ENCODE data around the gene FOSL2. TPM values are rescaled to one million over a fixed set of nuclear protein-coding genes. Genes with fewer than 3 reads are reported as not detected.

Gene FOSL2
- total and polyA plus RNA-seq, 2 experiments from 2014 or later, result 0.60 to 4.3 TPM

DNA sequence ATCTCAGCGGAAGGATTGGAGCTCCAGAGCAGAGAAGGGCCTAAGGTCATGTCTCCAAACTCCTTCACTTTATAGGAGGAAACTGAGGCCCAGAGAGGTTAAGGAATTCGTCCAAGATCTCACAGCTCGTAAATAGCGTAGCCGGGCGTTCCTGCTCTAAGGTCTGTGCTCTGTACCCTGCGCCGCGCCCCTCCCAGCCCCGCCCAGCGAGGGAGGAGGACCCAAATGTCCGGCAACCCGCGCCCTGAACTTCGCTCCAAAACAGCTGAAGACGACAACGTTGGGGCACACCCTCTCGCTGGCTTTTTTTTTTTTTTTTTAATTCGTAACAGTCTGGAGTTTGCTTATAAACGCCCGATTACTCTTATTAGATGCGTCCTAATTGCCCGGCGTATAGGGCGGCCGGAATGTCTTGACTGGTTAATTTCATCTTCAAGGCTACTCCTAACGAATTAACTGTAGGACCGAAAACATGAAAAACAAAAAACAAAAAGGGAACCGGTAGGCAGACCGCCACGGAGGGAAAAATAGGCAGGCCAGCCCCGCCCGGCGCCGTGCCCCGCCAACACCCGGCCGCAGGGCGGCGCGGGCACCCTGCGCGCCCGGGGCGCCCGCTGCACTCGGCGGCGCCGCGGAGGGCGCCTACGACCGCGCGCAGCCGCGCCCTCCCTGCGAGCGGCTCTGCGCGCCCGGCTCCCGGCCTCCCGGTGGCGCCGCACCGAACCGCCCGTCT is 928 bp upstream of the FOSL2 start:
- no peaks in the 10 kb centered on the region for H3K36me3 Mint-ChIP-seq (ENCODE audit: low read depth)
- Histone ChIP-seq H3F3A (replicated peaks; ENCODE audit: low read depth) (0 out of 2 replicates have a peak, but pooled peaks cover 12% of the 10 kb centered on the region), H3K79me2 (replicated peaks; ENCODE audit: insufficient read depth) (no peaks in the 10 kb centered on the region), H4K20me1 (replicated peaks; ENCODE audit: insufficient read depth) (no peaks in the 10 kb centered on the region; the same call in none of the 2 replicates), H3K4me2 (peak overlapping the region; percentile 96), H3K9me2 (ENCODE audit: insufficient read depth) (no peaks in the 10 kb centered on the region), H3K27me3 (ENCODE audit: insufficient read depth) (peaks cover 78% of the 10 kb centered on the region), H2AFZ (peak overlapping the region; percentile 95), H3K27ac (ENCODE audit: low read depth) (no peak overlapping the region), H3K36me3 (ENCODE audit: insufficient read depth) (no peaks in the 10 kb centered on the region), H3K4me3 (peak overlapping the region; percentile 96), H3K4me1 (ENCODE audit: insufficient read depth) (peaks cover 16% of the 10 kb centered on the region; the same call in 1 of the 2 replicates)
- TF ChIP-seq ZNF331 (CRISPR knock-in tag; IDR thresholded peaks at IDR 0.05; ENCODE audit: low read depth) (no peak), CREB1 (CRISPR knock-in tag; IDR thresholded peaks at IDR 0.05; ENCODE audit: low read depth) (no peak), POLR2AphosphoS5 (IDR thresholded peaks at IDR 0.05; ENCODE audit: low read depth) (peak; percentile 20; the same call in 1 of the 2 replicates)
- no peaks in the 10 kb centered on the region for H3K9me3 Mint-ChIP-seq
- peaks cover 42% of the 10 kb centered on the region for H3K27me3 Mint-ChIP-seq (ENCODE audit: insufficient read depth, low read depth, poor library complexity)
- H3K4me1 Mint-ChIP-seq, result peaks cover 26% of the 10 kb centered on the region
- DNase-seq (ENCODE audit: low spot score), result peak; percentile 80
- peak overlapping the region; percentile 87 for H3K4me3 Mint-ChIP-seq
- ATAC-seq, result peak; percentile 19
- no peak overlapping the region for H3K27ac Mint-ChIP-seq

DNA sequence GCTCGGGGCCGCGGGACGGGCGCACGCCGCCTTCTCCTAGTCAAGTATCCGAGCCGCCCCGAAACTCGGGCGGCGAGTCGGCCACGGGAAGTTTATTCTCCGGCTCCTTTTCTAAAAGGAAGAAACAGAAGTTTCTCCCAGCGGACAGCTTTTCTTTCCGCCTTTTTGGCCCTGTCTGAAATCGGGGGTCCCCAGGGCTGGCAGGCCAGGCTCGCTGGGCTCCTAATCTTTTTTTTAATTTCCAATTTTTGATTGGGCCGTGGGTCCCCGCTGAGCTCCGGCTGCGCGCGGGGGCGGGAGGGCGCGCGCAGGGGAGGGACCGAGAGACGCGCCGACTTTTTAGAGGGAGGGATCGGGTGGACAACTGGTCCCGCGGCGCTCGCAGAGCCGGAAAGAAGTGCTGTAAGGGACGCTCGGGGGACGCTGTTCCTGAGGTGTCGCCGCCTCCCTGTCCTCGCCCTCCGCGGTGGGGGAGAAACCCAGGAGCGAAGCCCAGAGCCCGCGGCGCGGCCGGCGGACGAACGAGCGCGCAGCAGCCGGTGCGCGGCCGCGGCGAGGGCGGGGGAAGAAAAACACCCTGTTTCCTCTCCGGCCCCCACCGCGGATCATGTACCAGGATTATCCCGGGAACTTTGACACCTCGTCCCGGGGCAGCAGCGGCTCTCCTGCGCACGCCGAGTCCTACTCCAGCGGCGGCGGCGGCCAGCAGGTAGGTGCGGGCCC is 617 bp downstream of the FOSL2 start:
- H3F3A ChIP-seq (replicated peaks; ENCODE audit: low read depth), result 0 out of 2 replicates have a peak, but pooled peaks cover 12% of the 10 kb centered on the region
- H3K36me3 ChIP-seq (ENCODE audit: insufficient read depth), result no peaks in the 10 kb centered on the region
- no peaks in the 10 kb centered on the region for H3K79me2 ChIP-seq (replicated peaks; ENCODE audit: insufficient read depth)
- DNase-seq (ENCODE audit: low spot score) (peak; percentile 55), ATAC-seq (peak; percentile 1)
- Mint-ChIP-seq H3K9me3 (no peaks in the 10 kb centered on the region), H3K36me3 (ENCODE audit: low read depth) (no peaks in the 10 kb centered on the region), H3K4me1 (peaks cover 22% of the 10 kb centered on the region), H3K4me3 (no peak overlapping the region; the same call in 1 of the 3 replicates), H3K27ac (no peak overlapping the region), H3K27me3 (ENCODE audit: insufficient read depth, low read depth, poor library complexity) (peaks cover 33% of the 10 kb centered on the region)
- no peak overlapping the region for H3K27ac ChIP-seq (ENCODE audit: low read depth)
- no peaks in the 10 kb centered on the region for H3K9me2 ChIP-seq (ENCODE audit: insufficient read depth)
- H3K4me3 ChIP-seq, result peak overlapping the region; percentile 96
- peak overlapping the region; percentile 96 for H3K4me2 ChIP-seq
- TF ChIP-seq EZH2 (IDR thresholded peaks at IDR 0.05; ENCODE audit: low read depth, unreplicated experiment) (peak; percentile 32), EZH2phosphoT487 (IDR thresholded peaks at IDR 0.05; ENCODE audit: unreplicated experiment) (peak; percentile 37)
- TF ChIP-seq, protein P1, sequence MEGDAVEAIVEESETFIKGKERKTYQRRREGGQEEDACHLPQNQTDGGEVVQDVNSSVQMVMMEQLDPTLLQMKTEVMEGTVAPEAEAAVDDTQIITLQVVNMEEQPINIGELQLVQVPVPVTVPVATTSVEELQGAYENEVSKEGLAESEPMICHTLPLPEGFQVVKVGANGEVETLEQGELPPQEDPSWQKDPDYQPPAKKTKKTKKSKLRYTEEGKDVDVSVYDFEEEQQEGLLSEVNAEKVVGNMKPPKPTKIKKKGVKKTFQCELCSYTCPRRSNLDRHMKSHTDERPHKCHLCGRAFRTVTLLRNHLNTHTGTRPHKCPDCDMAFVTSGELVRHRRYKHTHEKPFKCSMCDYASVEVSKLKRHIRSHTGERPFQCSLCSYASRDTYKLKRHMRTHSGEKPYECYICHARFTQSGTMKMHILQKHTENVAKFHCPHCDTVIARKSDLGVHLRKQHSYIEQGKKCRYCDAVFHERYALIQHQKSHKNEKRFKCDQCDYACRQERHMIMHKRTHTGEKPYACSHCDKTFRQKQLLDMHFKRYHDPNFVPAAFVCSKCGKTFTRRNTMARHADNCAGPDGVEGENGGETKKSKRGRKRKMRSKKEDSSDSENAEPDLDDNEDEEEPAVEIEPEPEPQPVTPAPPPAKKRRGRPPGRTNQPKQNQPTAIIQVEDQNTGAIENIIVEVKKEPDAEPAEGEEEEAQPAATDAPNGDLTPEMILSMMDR (conservative IDR thresholded peaks at IDR 0.05; ENCODE audit: low read depth in 2 of 2), result no peak
- TF ChIP-seq, protein P2, sequence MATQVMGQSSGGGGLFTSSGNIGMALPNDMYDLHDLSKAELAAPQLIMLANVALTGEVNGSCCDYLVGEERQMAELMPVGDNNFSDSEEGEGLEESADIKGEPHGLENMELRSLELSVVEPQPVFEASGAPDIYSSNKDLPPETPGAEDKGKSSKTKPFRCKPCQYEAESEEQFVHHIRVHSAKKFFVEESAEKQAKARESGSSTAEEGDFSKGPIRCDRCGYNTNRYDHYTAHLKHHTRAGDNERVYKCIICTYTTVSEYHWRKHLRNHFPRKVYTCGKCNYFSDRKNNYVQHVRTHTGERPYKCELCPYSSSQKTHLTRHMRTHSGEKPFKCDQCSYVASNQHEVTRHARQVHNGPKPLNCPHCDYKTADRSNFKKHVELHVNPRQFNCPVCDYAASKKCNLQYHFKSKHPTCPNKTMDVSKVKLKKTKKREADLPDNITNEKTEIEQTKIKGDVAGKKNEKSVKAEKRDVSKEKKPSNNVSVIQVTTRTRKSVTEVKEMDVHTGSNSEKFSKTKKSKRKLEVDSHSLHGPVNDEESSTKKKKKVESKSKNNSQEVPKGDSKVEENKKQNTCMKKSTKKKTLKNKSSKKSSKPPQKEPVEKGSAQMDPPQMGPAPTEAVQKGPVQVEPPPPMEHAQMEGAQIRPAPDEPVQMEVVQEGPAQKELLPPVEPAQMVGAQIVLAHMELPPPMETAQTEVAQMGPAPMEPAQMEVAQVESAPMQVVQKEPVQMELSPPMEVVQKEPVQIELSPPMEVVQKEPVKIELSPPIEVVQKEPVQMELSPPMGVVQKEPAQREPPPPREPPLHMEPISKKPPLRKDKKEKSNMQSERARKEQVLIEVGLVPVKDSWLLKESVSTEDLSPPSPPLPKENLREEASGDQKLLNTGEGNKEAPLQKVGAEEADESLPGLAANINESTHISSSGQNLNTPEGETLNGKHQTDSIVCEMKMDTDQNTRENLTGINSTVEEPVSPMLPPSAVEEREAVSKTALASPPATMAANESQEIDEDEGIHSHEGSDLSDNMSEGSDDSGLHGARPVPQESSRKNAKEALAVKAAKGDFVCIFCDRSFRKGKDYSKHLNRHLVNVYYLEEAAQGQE (IDR thresholded peaks at IDR 0.05; ENCODE audit: unreplicated experiment), result no peak
- peak overlapping the region; percentile 95 for H2AFZ ChIP-seq
- H3K4me1 ChIP-seq (ENCODE audit: insufficient read depth), result peaks cover 10% of the 10 kb centered on the region; the same call in 1 of the 2 replicates
- H4K20me1 ChIP-seq (replicated peaks; ENCODE audit: insufficient read depth), result peaks cover 4% of the 10 kb centered on the region; the same call in 1 of the 2 replicates
- H3K27me3 ChIP-seq (ENCODE audit: insufficient read depth), result peaks cover 67% of the 10 kb centered on the region
